HCT116 (cell line): ENCODE results near the gene ROCK1. TPM values are rescaled to one million over a fixed set of nuclear protein-coding genes. Genes with fewer than 3 reads are reported as not detected.

Experiments
- ATAC-seq: fragments of 200-7000 bp; cut with Tn5 transposase; 2 replicates; pipeline ENCODE4 v1.9.1; 2020; ENCODE audit warnings: mild to moderate bottlenecking, moderate library complexity
- BruUV-seq: library from RNA; stranded (reverse); fragments of 400-500 nt; replicated peaks from 2 replicates; lab custom pipeline; 2021; lab: Mats Ljungman, UMichigan
- CTCF ChIA-PET: fragments of 300-600 bp; sonication (Branson Sonifier 250); formaldehyde crosslinking; loops from one replicate; lab custom pipeline; 2021; ENCODE audit warnings: antibody characterized with exemption; lab: Charles Lee
- POLR2A ChIA-PET: fragments of 300-600, 350-600 bp; sonication (Branson Sonifier 250); formaldehyde crosslinking; loops from one replicate; lab custom pipeline; 2021; ENCODE audit warnings: antibody characterized with exemption; lab: Charles Lee
- RAD21 ChIA-PET, 2 experiments: fragments of 300-600 bp; sonication (Branson Sonifier 250); formaldehyde crosslinking; loops; one replicate each; lab custom pipeline; 2023; ENCODE audit warnings: low total read pairs in 2 of 2; ENCODE audit not compliant: uncharacterized antibody in 2 of 2, unreplicated experiment in 2 of 2, low non-redundant PET in 1 of 2; lab: Charles Lee
- DNase-seq: peaks from one replicate; pipeline ENCODE4 v3.0.0-alpha.2; 2010; ENCODE audit warnings: low read depth, low spot score
- H2AFZ ChIP-seq: fragments of 200-600 bp; shearing (Covaris generic), sonication (generic); 2 replicates; pipeline ENCODE4 v1.6.1; 2017; ENCODE audit warnings: low read depth, mixed run types, mixed read lengths, antibody characterized with exemption, low read length; ENCODE audit not compliant: poor library complexity, severe bottlenecking
- H3K27ac ChIP-seq: 2 replicates; pipeline ENCODE4 v1.5.1; 2012; ENCODE audit warnings: low read depth, low read length
- H3K27me3 ChIP-seq: fragments of 200-600 bp; sonication (generic); 2 replicates; pipeline ENCODE4 v1.6.1; 2016; ENCODE audit warnings: mixed run types, low read length, mixed read lengths; ENCODE audit not compliant: insufficient read depth
- H3K36me3 ChIP-seq, 2 experiments: fragments of 200-500 bp in 1 of 2; fragments of 200-600 bp in 1 of 2; sonication (Bioruptor generic) in 1 of 2; sonication (generic) in 1 of 2; 2 replicates each; pipeline versions ENCODE4 v1.5.1 to v1.6.1; 2014 to 2016; ENCODE audit warnings: low read length in 2 of 2, inconsistent platforms in 1 of 2, mixed read lengths in 1 of 2, mixed run types in 1 of 2; ENCODE audit not compliant: insufficient read depth in 2 of 2, control insufficient read depth in 1 of 2
- H3K4me1 ChIP-seq, 2 experiments: fragments of 200-600 bp in 1 of 2; sonication (generic) in 1 of 2; 2 replicates each; pipeline versions ENCODE4 v1.5.1 to v1.6.1; 2012 to 2017; ENCODE audit warnings: low read length in 2 of 2, inconsistent platforms in 1 of 2, mild to moderate bottlenecking in 1 of 2, mixed read lengths in 1 of 2, mixed run types in 1 of 2, moderate library complexity in 1 of 2; ENCODE audit not compliant: insufficient read depth in 2 of 2, control insufficient read depth in 1 of 2
- H3K4me2 ChIP-seq: fragments of 200-600 bp; sonication (generic); 2 replicates; pipeline ENCODE4 v1.6.1; 2017; ENCODE audit warnings: mixed run types, low read length, mixed read lengths
- H3K4me3 ChIP-seq, 2 experiments: fragments of 200-600 bp in 1 of 2; sonication (generic) in 1 of 2; replicated peaks in 1 of 2; 2 replicates each; pipeline ENCODE4 v1.5.1; 2011 to 2016; ENCODE audit warnings: low read length in 2 of 2, control low read depth in 1 of 2, low read depth in 1 of 2, mild to moderate bottlenecking in 1 of 2, mixed read lengths in 1 of 2, mixed run types in 1 of 2
- H3K79me2 ChIP-seq: fragments of 200-600 bp; sonication (generic); 2 replicates; pipeline ENCODE4 v1.6.1; 2017; ENCODE audit warnings: mild to moderate bottlenecking, mixed run types, low read length, moderate library complexity, mixed read lengths; ENCODE audit not compliant: insufficient read depth
- H3K9ac ChIP-seq: fragments of 200-600 bp; sonication (generic); 2 replicates; pipeline ENCODE4 v1.6.1; 2016; ENCODE audit warnings: low read length, mixed read lengths
- H3K9me2 ChIP-seq: fragments of 200-600 bp; sonication (generic), shearing (Covaris generic); 2 replicates; pipeline ENCODE4 v1.6.1; 2017; ENCODE audit warnings: mixed run types, mild to moderate bottlenecking, moderate library complexity; ENCODE audit not compliant: insufficient read depth
- H3K9me3 ChIP-seq, 2 experiments: fragments of 200-500 bp in 1 of 2; fragments of 200-600 bp in 1 of 2; sonication (Bioruptor generic) in 1 of 2; sonication (generic) in 1 of 2; 2 replicates each; pipeline ENCODE4 v1.6.1; 2014 to 2017; ENCODE audit warnings: low read length in 2 of 2, mixed read lengths in 2 of 2, inconsistent platforms in 1 of 2, low read depth in 1 of 2, mild to moderate bottlenecking in 1 of 2, mixed run types in 1 of 2, moderate library complexity in 1 of 2; ENCODE audit not compliant: control insufficient read depth in 1 of 2, insufficient read depth in 1 of 2
- H4K20me1 ChIP-seq: fragments of 200-600 bp; sonication (generic), shearing (Covaris generic); 2 replicates; pipeline ENCODE4 v1.6.1; 2017; ENCODE audit warnings: mixed run types, mild to moderate bottlenecking, moderate library complexity; ENCODE audit not compliant: insufficient read depth
- CBX3 ChIP-seq: IDR thresholded peaks from 2 replicates; pipeline ENCODE4 v1.6.1; 2012; ENCODE audit warnings: low read depth
- EGR1 ChIP-seq: IDR thresholded peaks from 2 replicates; pipeline ENCODE4 v1.6.1; 2012; ENCODE audit warnings: low read depth
- FOSL1 ChIP-seq: IDR thresholded peaks from 2 replicates; pipeline ENCODE4 v1.6.1; 2012; ENCODE audit warnings: low read depth
- JUND ChIP-seq: IDR thresholded peaks from 2 replicates; pipeline ENCODE4 v1.6.1; 2012
- POLR2A ChIP-seq: IDR thresholded peaks from 2 replicates; pipeline ENCODE4 v1.7.0; 2011; ENCODE audit warnings: borderline replicate concordance; ENCODE audit not compliant: insufficient read depth, insufficient read length; ENCODE audit errors: extremely low read depth
- POLR2AphosphoS5 ChIP-seq: IDR thresholded peaks from 2 replicates; pipeline ENCODE4 v1.6.1; 2011; ENCODE audit warnings: mild to moderate bottlenecking, low read depth, low read length, moderate library complexity
- SP1 ChIP-seq: IDR thresholded peaks from 2 replicates; pipeline ENCODE4 v1.6.1; 2012; ENCODE audit warnings: low read depth
- SRF ChIP-seq: IDR thresholded peaks from 2 replicates; pipeline ENCODE4 v1.6.1; 2012; ENCODE audit warnings: low read depth
- TCF7L2 ChIP-seq: IDR thresholded peaks from 2 replicates; pipeline ENCODE4 v1.7.0; 2011; ENCODE audit warnings: borderline replicate concordance, inconsistent platforms; ENCODE audit not compliant: insufficient read depth, insufficient read length; ENCODE audit errors: extremely low read depth
- intact Hi-C: fragments of 100-400 bp; cut with micrococcal nuclease; formaldehyde crosslinking; loops from 2 replicates; pipeline ENCODE4 v1.10.0; 2022
- total RNA-seq: library from RNA; stranded (reverse); gene quantifications from one replicate; pipeline ENCODE4 v1.2.1, GENCODE V29; 2021; ENCODE audit not compliant: unreplicated experiment
- TF ChIP-seq, protein P1 (sequence below), 3 experiments: fragments of 200-600 bp in 1 of 3; sonication (generic) in 1 of 3; IDR thresholded peaks in 2 of 3; conservative IDR thresholded peaks in 1 of 3; 2 replicates each; pipeline ENCODE4 v1.5.1; 2012 to 2017; ENCODE audit warnings: low read depth in 2 of 3, low read length in 2 of 3, antibody characterized with exemption in 1 of 3, borderline replicate concordance in 1 of 3, control low read depth in 1 of 3, mild to moderate bottlenecking in 1 of 3, mixed read lengths in 1 of 3, mixed run types in 1 of 3, moderate library complexity in 1 of 3; ENCODE audit not compliant: insufficient read depth in 1 of 3
- TF ChIP-seq, protein P2 (sequence below): IDR thresholded peaks from 2 replicates; pipeline ENCODE4 v1.6.1; 2012

Gene ROCK1
- total RNA-seq, 1 experiment from 2014 or later, result 38.1 TPM

DNA sequence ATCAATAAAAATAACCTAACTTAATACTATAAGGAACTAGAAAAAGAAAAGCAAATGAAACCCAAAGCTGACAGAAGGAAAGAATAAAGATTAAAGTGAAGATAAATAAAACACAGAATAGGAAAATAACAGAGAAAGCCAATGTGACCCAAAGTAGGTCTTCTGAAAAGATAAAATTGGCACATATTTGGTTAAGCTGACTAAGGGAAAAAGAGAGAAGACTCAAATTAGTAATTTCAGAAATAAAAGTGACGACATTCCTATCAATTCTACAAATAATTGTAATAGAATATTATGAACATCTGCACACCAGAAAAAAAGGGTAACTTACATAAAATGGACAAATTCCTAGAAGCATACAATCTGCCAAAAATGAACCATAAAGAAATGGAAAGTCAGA, 30.2 kb downstream of the ROCK1 start:
- Histone ChIP-seq H3K9me3 (0 out of 4 replicates have a peak, but pooled peaks cover 0 to 8% of the 10 kb centered on the region in 2 experiments), H3K4me3 (no peak overlapping the region), H3K27me3 (no peaks in the 10 kb centered on the region), H3K9ac (no peak overlapping the region), H3K36me3 (no peaks in the 10 kb centered on the region), H3K27ac (no peak overlapping the region), H3K4me2 (no peak overlapping the region), H3K9me2 (no peaks in the 10 kb centered on the region), H2AFZ (no peak overlapping the region), H3K4me1 (no peaks in the 10 kb centered on the region; a peak in 1 of 4 replicates), H4K20me1 (peaks cover 15% of the 10 kb centered on the region; the same call in 1 of the 2 replicates), H3K79me2 (peaks cover 95% of the 10 kb centered on the region)
- RAD21 ChIA-PET, result no interaction called here
- no TSS peak for BruUV-seq
- TF ChIP-seq SRF, result no peak
- TF ChIP-seq, protein P1, sequence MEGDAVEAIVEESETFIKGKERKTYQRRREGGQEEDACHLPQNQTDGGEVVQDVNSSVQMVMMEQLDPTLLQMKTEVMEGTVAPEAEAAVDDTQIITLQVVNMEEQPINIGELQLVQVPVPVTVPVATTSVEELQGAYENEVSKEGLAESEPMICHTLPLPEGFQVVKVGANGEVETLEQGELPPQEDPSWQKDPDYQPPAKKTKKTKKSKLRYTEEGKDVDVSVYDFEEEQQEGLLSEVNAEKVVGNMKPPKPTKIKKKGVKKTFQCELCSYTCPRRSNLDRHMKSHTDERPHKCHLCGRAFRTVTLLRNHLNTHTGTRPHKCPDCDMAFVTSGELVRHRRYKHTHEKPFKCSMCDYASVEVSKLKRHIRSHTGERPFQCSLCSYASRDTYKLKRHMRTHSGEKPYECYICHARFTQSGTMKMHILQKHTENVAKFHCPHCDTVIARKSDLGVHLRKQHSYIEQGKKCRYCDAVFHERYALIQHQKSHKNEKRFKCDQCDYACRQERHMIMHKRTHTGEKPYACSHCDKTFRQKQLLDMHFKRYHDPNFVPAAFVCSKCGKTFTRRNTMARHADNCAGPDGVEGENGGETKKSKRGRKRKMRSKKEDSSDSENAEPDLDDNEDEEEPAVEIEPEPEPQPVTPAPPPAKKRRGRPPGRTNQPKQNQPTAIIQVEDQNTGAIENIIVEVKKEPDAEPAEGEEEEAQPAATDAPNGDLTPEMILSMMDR (IDR thresholded peaks at IDR 0.05 in 2 of 3, conservative IDR thresholded peaks at IDR 0.05 in 1 of 3; ENCODE audit: borderline replicate concordance in 1 of 3, insufficient read depth in 1 of 3, low read depth in 2 of 3, low read length in 2 of 3), result no peak
- intact Hi-C loops, result no loop called here
- ATAC-seq (no peak), DNase-seq (no peak)
- CTCF ChIA-PET, result no interaction called here
- POLR2A ChIA-PET, result no interaction called here

DNA sequence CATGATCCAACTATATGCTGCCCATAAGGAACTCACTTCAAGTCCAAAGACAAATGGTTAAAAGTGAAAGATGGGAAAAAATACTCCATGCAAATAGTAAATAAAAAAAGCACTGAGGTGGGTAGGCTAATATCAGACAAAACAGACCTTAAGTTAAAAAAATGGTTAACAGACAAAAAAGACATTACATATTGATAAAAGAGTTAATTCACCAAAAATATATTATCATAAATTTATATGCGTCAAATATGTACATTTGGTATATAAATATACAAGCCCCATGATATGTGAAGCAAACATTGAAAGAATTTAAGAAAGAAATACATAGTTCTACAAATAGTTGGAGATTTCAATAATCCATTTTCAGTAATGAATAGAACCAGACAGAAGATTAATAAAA, 31.0 kb downstream of the ROCK1 start:
- peaks cover 10% of the 10 kb centered on the region; the same call in 1 of the 2 replicates for H4K20me1 ChIP-seq
- BruUV-seq, result no TSS peak
- H3K9me3 ChIP-seq, result 0 out of 4 replicates have a peak, but pooled peaks cover 0 to 8% of the 10 kb centered on the region in 2 experiments
- RAD21 ChIA-PET, result no interaction called here
- POLR2A ChIA-PET, result no interaction called here
- TF ChIP-seq EGR1 (no peak), SP1 (no peak), FOSL1 (no peak), POLR2A (no peak), TCF7L2 (no peak), JUND (no peak), CBX3 (no peak), POLR2AphosphoS5 (no peak)
- TF ChIP-seq, protein P2, sequence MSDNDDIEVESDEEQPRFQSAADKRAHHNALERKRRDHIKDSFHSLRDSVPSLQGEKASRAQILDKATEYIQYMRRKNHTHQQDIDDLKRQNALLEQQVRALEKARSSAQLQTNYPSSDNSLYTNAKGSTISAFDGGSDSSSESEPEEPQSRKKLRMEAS, result no peak
- H3K9ac ChIP-seq, result no peak overlapping the region
- H3K27ac ChIP-seq, result no peak overlapping the region
- DNase-seq (no peak), ATAC-seq (no peak)
- no peaks in the 10 kb centered on the region for H3K36me3 ChIP-seq
- peaks cover 94% of the 10 kb centered on the region for H3K79me2 ChIP-seq
- no peak overlapping the region for H2AFZ ChIP-seq
- H3K9me2 ChIP-seq, result no peaks in the 10 kb centered on the region
- CTCF ChIA-PET, result no interaction called here
- H3K27me3 ChIP-seq, result no peaks in the 10 kb centered on the region
- intact Hi-C loops, result no loop called here
- no peak overlapping the region for H3K4me3 ChIP-seq
- no peak overlapping the region for H3K4me2 ChIP-seq
- peaks cover 5 to 6% of the 10 kb centered on the region in 2 experiments for H3K4me1 ChIP-seq
